OCI-M1 (cell line): ENCODE results near the gene FXYD7.

Source experiments
- DNase-seq: peaks from one replicate; lab custom pipeline; 2025; lab: John Stamatoyannopoulos, UW

Gene FXYD7

GRCh38 chr19:35199481-35199880, 56.4 kb downstream of the FXYD7 start:
- DNase-seq: no peak

GRCh38 chr19:35202722-35203688, 60.0 kb downstream of the FXYD7 start:
- no peak for DNase-seq
